ENCODE results near the gene KRT16.

The KRT16 gene

GRCh38 chr17:41639492-41640473 is 27.2 kb upstream of the KRT16 start:
- no peak for TF ChIP-seq TEAD4 (IDR thresholded peaks at IDR 0.05)
- no peak for TF ChIP-seq ZBTB7A (IDR thresholded peaks at IDR 0.05; ENCODE audit: low read depth)
- no peak for TF ChIP-seq RAD21 (IDR thresholded peaks at IDR 0.05; ENCODE audit: low read depth)
- no peak for TF ChIP-seq EGR1 (IDR thresholded peaks at IDR 0.05)
- no peak for TF ChIP-seq CREB1 (IDR thresholded peaks at IDR 0.05; ENCODE audit: low read depth)
- TF ChIP-seq NFIC (IDR thresholded peaks at IDR 0.05): no peak
- no peak for TF ChIP-seq EP300 (IDR thresholded peaks at IDR 0.05; ENCODE audit: borderline replicate concordance)

GRCh38 chr17:41638941-41639340 is 26.4 kb upstream of the KRT16 start:
- TF ChIP-seq TEAD4 (IDR thresholded peaks at IDR 0.05): no peak
- no peak for TF ChIP-seq NFIC (IDR thresholded peaks at IDR 0.05)
- TF ChIP-seq RAD21 (IDR thresholded peaks at IDR 0.05; ENCODE audit: low read depth): no peak
- TF ChIP-seq ZBTB7A (IDR thresholded peaks at IDR 0.05; ENCODE audit: low read depth): no peak
- TF ChIP-seq REST (IDR thresholded peaks at IDR 0.05; ENCODE audit: low read depth): no peak
- no peak for TF ChIP-seq EGR1 (IDR thresholded peaks at IDR 0.05)
- TF ChIP-seq TCF12 (IDR thresholded peaks at IDR 0.05; ENCODE audit: low read depth): no peak
- no peak for TF ChIP-seq MAX (IDR thresholded peaks at IDR 0.05)
- TF ChIP-seq USF1 (IDR thresholded peaks at IDR 0.05): no peak
- no peak for TF ChIP-seq CEBPB (IDR thresholded peaks at IDR 0.05)
- no peak for TF ChIP-seq CREB1 (IDR thresholded peaks at IDR 0.05; ENCODE audit: low read depth)
- TF ChIP-seq FOXM1 (IDR thresholded peaks at IDR 0.05; ENCODE audit: borderline replicate concordance, low read depth): no peak
- TF ChIP-seq TAF1 (IDR thresholded peaks at IDR 0.05; ENCODE audit: low read depth): no peak
- TF ChIP-seq EP300 (IDR thresholded peaks at IDR 0.05; ENCODE audit: borderline replicate concordance): no peak
- no peak for TF ChIP-seq YY1 (IDR thresholded peaks at IDR 0.05; ENCODE audit: low read depth)

GRCh38 chr17:41638194-41638593 is 25.6 kb upstream of the KRT16 start:
- TF ChIP-seq USF1 (IDR thresholded peaks at IDR 0.05) (no peak), NFIC (IDR thresholded peaks at IDR 0.05) (no peak), YY1 (IDR thresholded peaks at IDR 0.05; ENCODE audit: low read depth) (no peak), ZBTB7A (IDR thresholded peaks at IDR 0.05; ENCODE audit: low read depth) (no peak), EGR1 (IDR thresholded peaks at IDR 0.05) (no peak), RAD21 (IDR thresholded peaks at IDR 0.05; ENCODE audit: low read depth) (no peak), FOXM1 (IDR thresholded peaks at IDR 0.05; ENCODE audit: borderline replicate concordance, low read depth) (no peak), EP300 (IDR thresholded peaks at IDR 0.05; ENCODE audit: borderline replicate concordance) (no peak), REST (IDR thresholded peaks at IDR 0.05; ENCODE audit: low read depth) (no peak), TEAD4 (IDR thresholded peaks at IDR 0.05) (no peak), TAF1 (IDR thresholded peaks at IDR 0.05; ENCODE audit: low read depth) (no peak), MAX (IDR thresholded peaks at IDR 0.05) (no peak), CREB1 (IDR thresholded peaks at IDR 0.05; ENCODE audit: low read depth) (no peak), CEBPB (IDR thresholded peaks at IDR 0.05) (no peak), TCF12 (IDR thresholded peaks at IDR 0.05; ENCODE audit: low read depth) (no peak)

- no peak for TF ChIP-seq YY1 (IDR thresholded peaks at IDR 0.05; ENCODE audit: low read depth)
- no peak for TF ChIP-seq TCF12 (IDR thresholded peaks at IDR 0.05; ENCODE audit: low read depth)
- TF ChIP-seq ZBTB7A (IDR thresholded peaks at IDR 0.05; ENCODE audit: low read depth): no peak
- TF ChIP-seq MAX (IDR thresholded peaks at IDR 0.05): no peak
- TF ChIP-seq EGR1 (IDR thresholded peaks at IDR 0.05): no peak
- TF ChIP-seq TAF1 (IDR thresholded peaks at IDR 0.05; ENCODE audit: low read depth): no peak
- TF ChIP-seq USF1 (IDR thresholded peaks at IDR 0.05): no peak
- TF ChIP-seq CEBPB (IDR thresholded peaks at IDR 0.05): no peak
- no peak for TF ChIP-seq CREB1 (IDR thresholded peaks at IDR 0.05; ENCODE audit: low read depth)
- TF ChIP-seq TEAD4 (IDR thresholded peaks at IDR 0.05): no peak
- TF ChIP-seq FOXM1 (IDR thresholded peaks at IDR 0.05; ENCODE audit: borderline replicate concordance, low read depth): no peak
- no peak for TF ChIP-seq RAD21 (IDR thresholded peaks at IDR 0.05; ENCODE audit: low read depth)
- TF ChIP-seq REST (IDR thresholded peaks at IDR 0.05; ENCODE audit: low read depth): no peak
- TF ChIP-seq NFIC (IDR thresholded peaks at IDR 0.05): no peak
- TF ChIP-seq EP300 (IDR thresholded peaks at IDR 0.05; ENCODE audit: borderline replicate concordance): no peak
Measured at GRCh38 chr17:41636652-41637051, 24.1 kb upstream of the KRT16 start.
